ENCODE results near the gene PPP3CA. TPM values are rescaled to one million over a fixed set of nuclear protein-coding genes. Genes with fewer than 3 reads are reported as not detected.
A peak's percentile ranks its signal among the peaks of the same experiment; 100 is the strongest.

Gene PPP3CA
- total and polyA plus RNA-seq, 2 experiments from 2014 or later, result 27.0 to 45.2 TPM

DNA sequence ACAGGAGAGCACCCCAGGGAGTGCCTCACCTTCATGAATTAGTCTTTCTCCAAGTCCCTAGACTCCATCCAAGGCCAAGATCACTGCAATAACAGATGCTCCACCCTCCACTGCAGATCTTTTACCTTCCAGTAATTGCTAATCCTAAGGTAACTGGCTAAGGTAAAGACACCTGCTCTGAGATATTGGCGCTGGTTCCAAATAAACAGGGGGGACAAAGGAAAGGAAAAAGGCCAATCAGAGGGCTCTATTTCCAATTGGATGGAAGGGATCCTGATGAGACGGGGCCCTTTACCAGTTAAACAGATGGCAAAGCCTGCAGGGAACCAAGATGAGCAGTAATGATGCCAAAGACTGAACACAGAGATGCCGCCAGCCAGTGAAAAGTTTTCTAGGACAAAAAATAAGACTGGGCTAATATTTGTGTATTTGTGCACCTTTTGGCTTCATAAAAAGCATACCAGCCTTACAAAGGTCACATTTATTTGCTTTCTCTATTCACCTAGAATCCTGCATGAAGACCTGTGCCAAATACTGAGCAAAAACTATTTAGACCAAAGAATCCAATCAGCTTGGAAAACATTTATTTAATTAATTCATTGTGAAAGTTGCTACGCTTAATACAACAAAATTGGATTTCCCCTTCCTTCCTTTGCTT lies 148.5 kb downstream of the PPP3CA start:
- H3K27ac ChIP-seq (ENCODE audit: low read depth), result no peak overlapping the region
- H3K4me1 Mint-ChIP-seq, result peaks cover 22% of the 10 kb centered on the region
- DNase-seq (ENCODE audit: low spot score), result peak; percentile 11

More for the DNA sequence above, 148.5 kb downstream of the PPP3CA start:
- Histone ChIP-seq H3F3A (replicated peaks; ENCODE audit: low read depth) (no peaks in the 10 kb centered on the region), H3K9me2 (ENCODE audit: insufficient read depth) (no peaks in the 10 kb centered on the region), H3K79me2 (replicated peaks; ENCODE audit: insufficient read depth) (peaks cover 7% of the 10 kb centered on the region; the same call in 1 of the 2 replicates), H3K4me1 (ENCODE audit: insufficient read depth) (0 out of 2 replicates have a peak, but pooled peaks cover 4% of the 10 kb centered on the region), H3K4me2 (no peak overlapping the region), H3K27me3 (ENCODE audit: insufficient read depth) (no peaks in the 10 kb centered on the region), H3K36me3 (ENCODE audit: insufficient read depth) (no peaks in the 10 kb centered on the region), H4K20me1 (replicated peaks; ENCODE audit: insufficient read depth) (no peaks in the 10 kb centered on the region), H3K4me3 (no peak overlapping the region), H2AFZ (no peak overlapping the region)
- H3K27ac Mint-ChIP-seq, result peak overlapping the region; percentile 49
- peak; percentile 34; the same call in 2 of the 3 replicates for ATAC-seq
- no peaks in the 10 kb centered on the region for H3K36me3 Mint-ChIP-seq (ENCODE audit: low read depth)
- H3K4me3 Mint-ChIP-seq, result no peak overlapping the region
- TF ChIP-seq, protein P1, sequence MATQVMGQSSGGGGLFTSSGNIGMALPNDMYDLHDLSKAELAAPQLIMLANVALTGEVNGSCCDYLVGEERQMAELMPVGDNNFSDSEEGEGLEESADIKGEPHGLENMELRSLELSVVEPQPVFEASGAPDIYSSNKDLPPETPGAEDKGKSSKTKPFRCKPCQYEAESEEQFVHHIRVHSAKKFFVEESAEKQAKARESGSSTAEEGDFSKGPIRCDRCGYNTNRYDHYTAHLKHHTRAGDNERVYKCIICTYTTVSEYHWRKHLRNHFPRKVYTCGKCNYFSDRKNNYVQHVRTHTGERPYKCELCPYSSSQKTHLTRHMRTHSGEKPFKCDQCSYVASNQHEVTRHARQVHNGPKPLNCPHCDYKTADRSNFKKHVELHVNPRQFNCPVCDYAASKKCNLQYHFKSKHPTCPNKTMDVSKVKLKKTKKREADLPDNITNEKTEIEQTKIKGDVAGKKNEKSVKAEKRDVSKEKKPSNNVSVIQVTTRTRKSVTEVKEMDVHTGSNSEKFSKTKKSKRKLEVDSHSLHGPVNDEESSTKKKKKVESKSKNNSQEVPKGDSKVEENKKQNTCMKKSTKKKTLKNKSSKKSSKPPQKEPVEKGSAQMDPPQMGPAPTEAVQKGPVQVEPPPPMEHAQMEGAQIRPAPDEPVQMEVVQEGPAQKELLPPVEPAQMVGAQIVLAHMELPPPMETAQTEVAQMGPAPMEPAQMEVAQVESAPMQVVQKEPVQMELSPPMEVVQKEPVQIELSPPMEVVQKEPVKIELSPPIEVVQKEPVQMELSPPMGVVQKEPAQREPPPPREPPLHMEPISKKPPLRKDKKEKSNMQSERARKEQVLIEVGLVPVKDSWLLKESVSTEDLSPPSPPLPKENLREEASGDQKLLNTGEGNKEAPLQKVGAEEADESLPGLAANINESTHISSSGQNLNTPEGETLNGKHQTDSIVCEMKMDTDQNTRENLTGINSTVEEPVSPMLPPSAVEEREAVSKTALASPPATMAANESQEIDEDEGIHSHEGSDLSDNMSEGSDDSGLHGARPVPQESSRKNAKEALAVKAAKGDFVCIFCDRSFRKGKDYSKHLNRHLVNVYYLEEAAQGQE (IDR thresholded peaks at IDR 0.05; ENCODE audit: unreplicated experiment), result no peak
- TF ChIP-seq CREB1 (CRISPR knock-in tag; IDR thresholded peaks at IDR 0.05; ENCODE audit: low read depth) (no peak), EZH2phosphoT487 (IDR thresholded peaks at IDR 0.05; ENCODE audit: unreplicated experiment) (no peak)
- TF ChIP-seq, protein P2, sequence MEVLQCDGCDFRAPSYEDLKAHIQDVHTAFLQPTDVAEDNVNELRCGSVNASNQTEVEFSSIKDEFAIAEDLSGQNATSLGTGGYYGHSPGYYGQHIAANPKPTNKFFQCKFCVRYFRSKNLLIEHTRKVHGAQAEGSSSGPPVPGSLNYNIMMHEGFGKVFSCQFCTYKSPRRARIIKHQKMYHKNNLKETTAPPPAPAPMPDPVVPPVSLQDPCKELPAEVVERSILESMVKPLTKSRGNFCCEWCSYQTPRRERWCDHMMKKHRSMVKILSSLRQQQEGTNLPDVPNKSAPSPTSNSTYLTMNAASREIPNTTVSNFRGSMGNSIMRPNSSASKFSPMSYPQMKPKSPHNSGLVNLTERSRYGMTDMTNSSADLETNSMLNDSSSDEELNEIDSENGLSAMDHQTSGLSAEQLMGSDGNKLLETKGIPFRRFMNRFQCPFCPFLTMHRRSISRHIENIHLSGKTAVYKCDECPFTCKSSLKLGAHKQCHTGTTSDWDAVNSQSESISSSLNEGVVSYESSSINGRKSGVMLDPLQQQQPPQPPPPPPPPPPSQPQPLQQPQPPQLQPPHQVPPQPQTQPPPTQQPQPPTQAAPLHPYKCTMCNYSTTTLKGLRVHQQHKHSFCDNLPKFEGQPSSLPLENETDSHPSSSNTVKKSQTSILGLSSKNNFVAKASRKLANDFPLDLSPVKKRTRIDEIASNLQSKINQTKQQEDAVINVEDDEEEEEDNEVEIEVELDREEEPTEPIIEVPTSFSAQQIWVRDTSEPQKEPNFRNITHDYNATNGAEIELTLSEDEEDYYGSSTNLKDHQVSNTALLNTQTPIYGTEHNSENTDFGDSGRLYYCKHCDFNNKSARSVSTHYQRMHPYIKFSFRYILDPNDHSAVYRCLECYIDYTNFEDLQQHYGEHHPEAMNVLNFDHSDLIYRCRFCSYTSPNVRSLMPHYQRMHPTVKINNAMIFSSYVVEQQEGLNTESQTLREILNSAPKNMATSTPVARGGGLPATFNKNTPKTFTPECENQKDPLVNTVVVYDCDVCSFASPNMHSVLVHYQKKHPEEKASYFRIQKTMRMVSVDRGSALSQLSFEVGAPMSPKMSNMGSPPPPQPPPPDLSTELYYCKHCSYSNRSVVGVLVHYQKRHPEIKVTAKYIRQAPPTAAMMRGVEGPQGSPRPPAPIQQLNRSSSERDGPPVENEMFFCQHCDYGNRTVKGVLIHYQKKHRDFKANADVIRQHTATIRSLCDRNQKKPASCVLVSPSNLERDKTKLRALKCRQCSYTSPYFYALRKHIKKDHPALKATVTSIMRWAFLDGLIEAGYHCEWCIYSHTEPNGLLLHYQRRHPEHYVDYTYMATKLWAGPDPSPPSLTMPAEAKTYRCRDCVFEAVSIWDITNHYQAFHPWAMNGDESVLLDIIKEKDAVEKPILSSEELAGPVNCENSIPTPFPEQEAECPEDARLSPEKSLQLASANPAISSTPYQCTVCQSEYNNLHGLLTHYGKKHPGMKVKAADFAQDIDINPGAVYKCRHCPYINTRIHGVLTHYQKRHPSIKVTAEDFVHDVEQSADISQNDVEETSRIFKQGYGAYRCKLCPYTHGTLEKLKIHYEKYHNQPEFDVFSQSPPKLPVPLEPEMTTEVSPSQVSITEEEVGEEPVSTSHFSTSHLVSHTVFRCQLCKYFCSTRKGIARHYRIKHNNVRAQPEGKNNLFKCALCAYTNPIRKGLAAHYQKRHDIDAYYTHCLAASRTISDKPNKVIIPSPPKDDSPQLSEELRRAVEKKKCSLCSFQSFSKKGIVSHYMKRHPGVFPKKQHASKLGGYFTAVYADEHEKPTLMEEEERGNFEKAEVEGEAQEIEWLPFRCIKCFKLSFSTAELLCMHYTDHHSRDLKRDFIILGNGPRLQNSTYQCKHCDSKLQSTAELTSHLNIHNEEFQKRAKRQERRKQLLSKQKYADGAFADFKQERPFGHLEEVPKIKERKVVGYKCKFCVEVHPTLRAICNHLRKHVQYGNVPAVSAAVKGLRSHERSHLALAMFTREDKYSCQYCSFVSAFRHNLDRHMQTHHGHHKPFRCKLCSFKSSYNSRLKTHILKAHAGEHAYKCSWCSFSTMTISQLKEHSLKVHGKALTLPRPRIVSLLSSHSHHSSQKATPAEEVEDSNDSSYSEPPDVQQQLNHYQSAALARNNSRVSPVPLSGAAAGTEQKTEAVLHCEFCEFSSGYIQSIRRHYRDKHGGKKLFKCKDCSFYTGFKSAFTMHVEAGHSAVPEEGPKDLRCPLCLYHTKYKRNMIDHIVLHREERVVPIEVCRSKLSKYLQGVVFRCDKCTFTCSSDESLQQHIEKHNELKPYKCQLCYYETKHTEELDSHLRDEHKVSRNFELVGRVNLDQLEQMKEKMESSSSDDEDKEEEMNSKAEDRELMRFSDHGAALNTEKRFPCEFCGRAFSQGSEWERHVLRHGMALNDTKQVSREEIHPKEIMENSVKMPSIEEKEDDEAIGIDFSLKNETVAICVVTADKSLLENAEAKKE (CRISPR knock-in tag; IDR thresholded peaks at IDR 0.05), result no peak
- H3K27me3 Mint-ChIP-seq (ENCODE audit: insufficient read depth, low read depth, poor library complexity), result no peaks in the 10 kb centered on the region
- no peaks in the 10 kb centered on the region for H3K9me3 Mint-ChIP-seq
